Suppressor macrophage treated with lipopolysaccharide for 4 hours (primary cell): Measurements from ENCODE around the gene POLR1F.
A peak's percentile ranks its signal among the peaks of the same experiment; 100 is the strongest.
"Not testable (repeated sequence)": the region's sequence is repeated elsewhere in the genome, so short reads cannot be mapped to it uniquely, and the experiment has no call there.

Experiments used
- DNase-seq: peaks from one replicate; pipeline ENCODE4 v3.0.0-alpha.2; 2020

POLR1F gene

GRCh38 chr7:19708397-19709248 is at the start of gene POLR1F:
POLR1F (minus strand) TSS chr7:19709037; CDS start chr7:19709016, 21 bp downstream.
- DNase-seq = peak; percentile 97

GRCh38 chr7:19754521-19755116 is 45.8 kb upstream of the POLR1F start:
- peak; percentile 64 for DNase-seq

- no peak for DNase-seq
These were observed 43.2 kb upstream of the POLR1F start for GRCh38 chr7:19752020-19752419.

GRCh38 chr7:19749658-19750057 is 40.8 kb upstream of the POLR1F start:
- no peak for DNase-seq

GRCh38 chr7:19747740-19748339 is 39.0 kb upstream of the POLR1F start:
- peak; percentile 58 for DNase-seq

GRCh38 chr7:19744075-19744474 is 35.2 kb upstream of the POLR1F start:
- DNase-seq = no peak

- DNase-seq = no peak
These were observed 19.9 kb upstream of the POLR1F start for GRCh38 chr7:19728716-19729115.

- no peak for DNase-seq
These were observed 16.9 kb upstream of the POLR1F start for GRCh38 chr7:19725770-19726169.

GRCh38 chr7:19715499-19715898 is 6.7 kb upstream of the POLR1F start:
- DNase-seq = no peak

GRCh38 chr7:19713676-19714075 is 4.8 kb upstream of the POLR1F start:
- DNase-seq = peak; percentile 61

- DNase-seq = no peak
These were observed 377 bp upstream of the POLR1F start for GRCh38 chr7:19709249-19709578.

- DNase-seq = no peak
These were observed 1.6 kb downstream of the POLR1F start for GRCh38 chr7:19707240-19707639.

- DNase-seq = no peak
These were observed 3.2 kb downstream of the POLR1F start for GRCh38 chr7:19705663-19706062.

GRCh38 chr7:19701471-19701870 is 7.4 kb downstream of the POLR1F start:
- DNase-seq = no peak

GRCh38 chr7:19700936-19701335 is 7.9 kb downstream of the POLR1F start:
- no peak for DNase-seq

GRCh38 chr7:19698331-19698730 is 10.5 kb downstream of the POLR1F start:
- no peak for DNase-seq

- no peak for DNase-seq
These were observed 11.9 kb downstream of the POLR1F start for GRCh38 chr7:19696926-19697325.

GRCh38 chr7:19692111-19692828 is 16.6 kb downstream of the POLR1F start:
- no peak for DNase-seq

GRCh38 chr7:19690736-19691135 is 18.1 kb downstream of the POLR1F start:
- DNase-seq = no peak

- not testable (repeated sequence) for DNase-seq
These were observed 19.7 kb downstream of the POLR1F start for GRCh38 chr7:19689130-19689529.

GRCh38 chr7:19681596-19681995 is 27.2 kb downstream of the POLR1F start:
- no peak for DNase-seq

- peak; percentile 25 for DNase-seq
These were observed 31.7 kb downstream of the POLR1F start for GRCh38 chr7:19677180-19677579.

- DNase-seq = no peak
These were observed 33.0 kb downstream of the POLR1F start for GRCh38 chr7:19675816-19676215.
